ENCODE results near the gene SLC41A2. TPM values are rescaled to one million over a fixed set of nuclear protein-coding genes. Genes with fewer than 3 reads are reported as not detected.

Gene SLC41A2
- total and polyA plus RNA-seq, 2 experiments from 2014 or later = 8.9 to 29.6 TPM

DNA sequence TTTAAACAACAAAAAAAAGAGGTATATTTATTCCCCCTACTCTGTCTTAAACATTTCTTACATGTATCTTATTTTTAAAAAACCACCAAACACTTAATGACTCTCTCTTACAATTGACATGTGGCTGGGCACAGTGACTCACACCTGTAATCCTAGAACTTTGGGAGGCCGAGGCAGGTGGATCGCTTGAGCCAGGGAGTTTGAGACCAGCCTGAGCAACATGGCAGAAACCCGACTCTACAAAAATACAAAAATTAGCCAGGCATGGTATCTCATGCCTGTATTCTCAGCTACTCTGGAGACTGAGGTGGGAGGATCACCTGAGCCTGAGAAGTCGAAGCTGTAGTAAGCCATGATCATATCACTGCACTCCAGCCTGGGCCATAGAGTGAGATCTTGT, 16.0 kb downstream of the SLC41A2 start:
- Histone ChIP-seq H3K4me3 (no peak overlapping the region), H3K27me3 (replicated peaks; ENCODE audit: insufficient read depth) (no peaks in the 10 kb centered on the region), H3K79me2 (ENCODE audit: insufficient read depth) (no peaks in the 10 kb centered on the region; the same call in 1 of the 2 replicates), H3K9me2 (ENCODE audit: insufficient read depth) (no peaks in the 10 kb centered on the region), H3K4me1 (ENCODE audit: insufficient read depth) (peaks cover 7% of the 10 kb centered on the region), H3K36me3 (ENCODE audit: low read depth) (no peaks in the 10 kb centered on the region), H3F3A (ENCODE audit: insufficient read depth) (0 out of 2 replicates have a peak, but pooled peaks cover 3% of the 10 kb centered on the region), H3K9ac (no peak overlapping the region), H3K9me3 (ENCODE audit: low read depth) (no peaks in the 10 kb centered on the region), H3K27ac (no peak overlapping the region), H3K4me2 (ENCODE audit: unreplicated experiment) (no peak overlapping the region), H4K20me1 (ENCODE audit: insufficient read depth) (no peaks in the 10 kb centered on the region), H2AFZ (no peak overlapping the region)
- in situ Hi-C loops (cut with MboI) = no loop called here
- TF ChIP-seq EZH2 (IDR thresholded peaks at IDR 0.05; ENCODE audit: insufficient read depth, poor library complexity, severe bottlenecking) (no peak), EZH2phosphoT487 (IDR thresholded peaks at IDR 0.05; ENCODE audit: insufficient read depth, low read depth) (no peak)
- 90 to 92% methylated on average over 4 of the region's 4 CpGs for WGBS, 2 experiments (ENCODE audit: low coverage in 1 of 2, low lambda C conversion rate in 2 of 2, missing lambda C conversion rate in 2 of 2)
- no peak for DNase-seq

DNA sequence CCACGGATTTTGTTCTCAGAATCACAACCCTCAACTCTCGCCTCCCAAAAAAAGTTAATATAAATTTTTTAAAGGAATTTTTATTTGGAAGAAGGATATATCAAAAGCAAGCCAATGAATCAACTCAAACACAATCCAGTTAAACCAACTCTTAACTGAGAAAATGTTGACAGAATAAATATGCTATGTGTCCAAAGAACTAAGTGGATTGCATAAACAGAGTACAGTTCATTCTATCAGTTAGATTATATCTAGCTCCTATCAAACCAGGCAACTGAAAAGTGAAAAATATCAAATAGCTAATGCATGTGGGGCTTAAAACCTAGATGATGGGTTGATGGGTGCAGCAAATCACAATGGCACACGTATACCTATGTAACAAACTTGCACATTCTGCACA, 16.6 kb downstream of the SLC41A2 start:
- Histone ChIP-seq H3K79me2 (ENCODE audit: insufficient read depth) (no peaks in the 10 kb centered on the region; the same call in 1 of the 2 replicates), H3K9ac (no peak overlapping the region), H3K27me3 (replicated peaks; ENCODE audit: insufficient read depth) (no peaks in the 10 kb centered on the region), H3K9me2 (ENCODE audit: insufficient read depth) (no peaks in the 10 kb centered on the region), H2AFZ (no peak overlapping the region), H3K4me3 (no peak overlapping the region), H3K9me3 (ENCODE audit: low read depth) (no peaks in the 10 kb centered on the region), H3F3A (ENCODE audit: insufficient read depth) (0 out of 2 replicates have a peak, but pooled peaks cover 3% of the 10 kb centered on the region), H3K27ac (no peak overlapping the region), H4K20me1 (ENCODE audit: insufficient read depth) (no peaks in the 10 kb centered on the region), H3K4me2 (ENCODE audit: unreplicated experiment) (no peak overlapping the region), H3K4me1 (ENCODE audit: insufficient read depth) (peaks cover 7% of the 10 kb centered on the region), H3K36me3 (ENCODE audit: low read depth) (no peaks in the 10 kb centered on the region)
- in situ Hi-C loops (cut with MboI) = no loop called here
- DNase-seq = no peak
- TF ChIP-seq EZH2phosphoT487 (IDR thresholded peaks at IDR 0.05; ENCODE audit: insufficient read depth, low read depth) = no peak
- no peak for TF ChIP-seq EZH2 (IDR thresholded peaks at IDR 0.05; ENCODE audit: insufficient read depth, poor library complexity, severe bottlenecking)
- 98 to 99% methylated on average over 3 of the region's 3 CpGs for whole genome bisulfite sequencing, 2 experiments (ENCODE audit: low coverage in 1 of 2, low lambda C conversion rate in 2 of 2, missing lambda C conversion rate in 2 of 2)

- H3K9ac ChIP-seq = no peak overlapping the region
- TF ChIP-seq EZH2 (IDR thresholded peaks at IDR 0.05; ENCODE audit: insufficient read depth, poor library complexity, severe bottlenecking) = no peak
- no peak for TF ChIP-seq EZH2phosphoT487 (IDR thresholded peaks at IDR 0.05; ENCODE audit: insufficient read depth, low read depth)
- H4K20me1 ChIP-seq (ENCODE audit: insufficient read depth) = no peaks in the 10 kb centered on the region
- H3K36me3 ChIP-seq (ENCODE audit: low read depth) = no peaks in the 10 kb centered on the region
- H3K4me1 ChIP-seq (ENCODE audit: insufficient read depth) = peaks cover 7% of the 10 kb centered on the region
- H3K4me2 ChIP-seq (ENCODE audit: unreplicated experiment) = no peak overlapping the region
- no peaks in the 10 kb centered on the region for H3K9me2 ChIP-seq (ENCODE audit: insufficient read depth)
- H3K9me3 ChIP-seq (ENCODE audit: low read depth) = no peaks in the 10 kb centered on the region
- no peak overlapping the region for H3K27ac ChIP-seq
- no peak overlapping the region for H3K4me3 ChIP-seq
- H3K27me3 ChIP-seq (replicated peaks; ENCODE audit: insufficient read depth) = no peaks in the 10 kb centered on the region
- no peak for DNase-seq
- H3K79me2 ChIP-seq (ENCODE audit: insufficient read depth) = no peaks in the 10 kb centered on the region; the same call in 1 of the 2 replicates
- in situ Hi-C loops (cut with MboI) = no loop called here
- WGBS, 2 experiments (ENCODE audit: low coverage in 1 of 2, low lambda C conversion rate in 2 of 2, missing lambda C conversion rate in 2 of 2) = 94 to 95% methylated on average over 2 of the region's 2 CpGs
- H2AFZ ChIP-seq = no peak overlapping the region
- 0 out of 2 replicates have a peak, but pooled peaks cover 3% of the 10 kb centered on the region for H3F3A ChIP-seq (ENCODE audit: insufficient read depth)
Observed at GRCh38 chr12:104939089-104939488, 19.0 kb downstream of the SLC41A2 start.

DNA sequence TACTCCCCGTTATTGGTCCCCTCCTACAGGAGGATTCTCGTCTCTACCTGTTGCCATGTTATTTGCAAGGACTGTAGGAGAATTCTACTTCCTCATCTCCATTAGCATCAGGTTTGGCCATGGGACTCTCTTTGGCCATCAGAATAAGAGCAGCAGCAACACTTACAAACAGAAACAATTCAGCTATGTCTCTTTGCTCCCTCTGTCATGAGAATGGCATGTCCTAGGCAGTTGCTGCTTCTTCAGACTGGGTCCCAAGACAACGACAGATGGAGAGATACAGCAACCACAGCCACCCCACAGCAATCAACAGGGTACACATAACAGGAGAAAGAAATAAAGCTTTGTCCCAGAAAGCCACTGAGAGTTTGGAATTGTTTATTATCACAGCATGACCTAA, 19.7 kb downstream of the SLC41A2 start:
- Histone ChIP-seq H3K27ac (no peak overlapping the region), H3K36me3 (ENCODE audit: low read depth) (no peaks in the 10 kb centered on the region), H3K79me2 (ENCODE audit: insufficient read depth) (no peaks in the 10 kb centered on the region; the same call in 1 of the 2 replicates), H3K4me1 (ENCODE audit: insufficient read depth) (peaks cover 7% of the 10 kb centered on the region), H3K4me3 (no peak overlapping the region), H3K9ac (no peak overlapping the region), H2AFZ (no peak overlapping the region), H3K27me3 (replicated peaks; ENCODE audit: insufficient read depth) (no peaks in the 10 kb centered on the region), H3F3A (ENCODE audit: insufficient read depth) (0 out of 2 replicates have a peak, but pooled peaks cover 3% of the 10 kb centered on the region), H3K9me2 (ENCODE audit: insufficient read depth) (no peaks in the 10 kb centered on the region; the same call in 1 of the 2 replicates), H4K20me1 (ENCODE audit: insufficient read depth) (no peaks in the 10 kb centered on the region), H3K4me2 (ENCODE audit: unreplicated experiment) (no peak overlapping the region), H3K9me3 (ENCODE audit: low read depth) (no peaks in the 10 kb centered on the region)
- TF ChIP-seq EZH2phosphoT487 (IDR thresholded peaks at IDR 0.05; ENCODE audit: insufficient read depth, low read depth) = no peak
- TF ChIP-seq EZH2 (IDR thresholded peaks at IDR 0.05; ENCODE audit: insufficient read depth, poor library complexity, severe bottlenecking) = no peak
- 45 to 49% methylated on average over 3 of the region's 3 CpGs for WGBS, 2 experiments (ENCODE audit: low coverage in 1 of 2, low lambda C conversion rate in 2 of 2, missing lambda C conversion rate in 2 of 2)
- in situ Hi-C loops (cut with MboI) = no loop called here
- peak; percentile 24 for DNase-seq

Measured in GM23248 (cell line).